ENCODE data around the gene USP9X. TPM values are rescaled to one million over a fixed set of nuclear protein-coding genes. Genes with fewer than 3 reads are reported as not detected.
A peak's percentile ranks its signal among the peaks of the same experiment; 100 is the strongest.

Gene USP9X
- total and polyA plus RNA-seq, 2 of the 8 experiments (the other 6 are each of a cell fraction or from before 2014, with no cell fraction given), result 79.2 to 300 TPM

DNA sequence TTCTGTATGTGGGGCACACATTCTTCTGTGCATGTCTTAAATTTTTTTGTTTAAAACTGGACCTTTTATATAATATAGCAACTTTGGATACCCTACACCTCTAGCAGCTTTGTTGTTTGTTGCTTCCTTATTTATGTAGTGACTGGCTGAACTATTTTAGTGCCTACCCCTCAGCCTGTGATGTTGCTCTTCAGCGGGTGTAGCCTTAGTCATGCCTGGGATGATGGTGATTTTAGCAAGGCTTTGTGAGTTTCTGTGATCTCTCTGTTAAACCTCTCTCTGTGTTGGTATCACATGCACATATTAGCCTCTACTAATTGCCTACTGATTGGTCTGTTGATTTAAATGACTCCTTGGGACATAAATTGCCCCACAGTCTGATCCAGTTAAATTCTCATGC lies 22.8 kb downstream of the USP9X start:
- POLR2A ChIA-PET (ENCODE audit: partially characterized antibody), result interaction anchor here (2.2 to 2.6 kb wide), 2 partner anchors 13 to 22 kb away, joined by 9 to 11 read pairs; partner anchors contain the start of gene USP9X
- Histone ChIP-seq H4K5ac (ENCODE audit: insufficient read length, low read depth, low read length) (no peak overlapping the region), H2BK12ac (ENCODE audit: low read depth, low read length) (no peak overlapping the region), H3K14ac (ENCODE audit: insufficient read length) (no peak overlapping the region), H3K79me2 (ENCODE audit: control insufficient read depth in 1 of 2, insufficient read depth in 2 of 2, low read length in 2 of 2) (peaks cover 42 to 99% of the 10 kb centered on the region in 2 experiments), H3K4me2 (ENCODE audit: insufficient read depth in 1 of 2, low read depth in 2 of 2, low read length in 2 of 2) (peak overlapping the region; percentile 61 to 87), H2BK5ac (ENCODE audit: low read depth, low read length) (no peak overlapping the region), H3K23ac (ENCODE audit: insufficient read length) (no peak overlapping the region), H3K4me3 (ENCODE audit: extremely low read depth in 1 of 4, insufficient read depth in 2 of 4, low read depth in 3 of 4, low read length in 4 of 4) (peak overlapping the region in 2 of 4 experiments; percentile 15 to 49; a peak in 4 of 8 replicates), H3K23me2 (ENCODE audit: low read depth, low read length) (0 out of 2 replicates have a peak, but pooled peaks cover 1% of the 10 kb centered on the region), H3K56ac (replicated peaks; ENCODE audit: insufficient read length, low read depth, low read length) (no peak overlapping the region), H3K4ac (replicated peaks; ENCODE audit: insufficient read length, low read depth, low read length) (no peak overlapping the region), H2AK5ac (ENCODE audit: low read depth, low read length) (no peak overlapping the region), H2BK20ac (ENCODE audit: low read length) (no peak overlapping the region), H3K36me3 (ENCODE audit: control insufficient read depth in 2 of 4, insufficient read depth in 4 of 4, low read length in 3 of 4) (peaks cover 0 to 17% (median 0%) of the 10 kb centered on the region in 4 experiments; a peak in 1 of 8 replicates), H3K4me1 (replicated peaks in 1 of 4; ENCODE audit: control insufficient read depth in 3 of 4, insufficient read depth in 4 of 4, low read length in 3 of 4) (peaks cover 0 to 13% (median 6%) of the 10 kb centered on the region in 4 experiments; a peak in 2 of 7 replicates), H3K9me3 (ENCODE audit: insufficient read depth in 2 of 2, low read depth in 1 of 2, low read length in 1 of 2) (no peaks in the 10 kb centered on the region), H3K27me3 (replicated peaks in 1 of 4; ENCODE audit: control insufficient read depth in 3 of 4, extremely low read depth in 1 of 4, insufficient read depth in 3 of 4, low read length in 3 of 4) (no peaks in the 10 kb centered on the region), H3K9ac (replicated peaks in 1 of 4; ENCODE audit: extremely low read depth in 1 of 4, low read depth in 3 of 4, low read length in 3 of 4) (no peak overlapping the region), H2BK120ac (replicated peaks; ENCODE audit: low read depth, low read length) (no peak overlapping the region), H3K18ac (ENCODE audit: extremely low read depth, low read length) (no peak overlapping the region), H2AFZ (ENCODE audit: low read length) (no peak overlapping the region), H4K91ac (replicated peaks; ENCODE audit: insufficient read length, low read length) (no peak overlapping the region), H2BK15ac (ENCODE audit: low read length) (no peak overlapping the region), H3K79me1 (ENCODE audit: low read depth, low read length) (no peaks in the 10 kb centered on the region), H3K27ac (ENCODE audit: low read depth, low read length) (no peak overlapping the region), H4K20me1 (replicated peaks in 1 of 2; ENCODE audit: control insufficient read depth in 1 of 2, insufficient read depth in 2 of 2, low read length in 2 of 2) (peaks cover 11 to 22% of the 10 kb centered on the region in 2 experiments), H4K8ac (ENCODE audit: extremely low read depth, insufficient read depth, low read length) (no peak overlapping the region)
- 30% methylated on average over 1 of the region's 1 CpG; no CpG with 5 or more reads in 1 of the 2 experiments for WGBS, 2 experiments (ENCODE audit: extremely low coverage in 1 of 2, insufficient coverage in 1 of 2, insufficient read length in 1 of 2, insufficient replicate concordance in 2 of 2, low coverage in 1 of 2, low lambda C conversion rate in 2 of 2, missing lambda C conversion rate in 1 of 2)
- no peak for FAIRE-seq
- CTCF ChIA-PET (ENCODE audit: partially characterized antibody), result interaction anchor here (0.9 to 1.4 kb wide), 2 partner anchors 12 to 14 kb away, joined by 3 read pairs; no protein-coding TSS in a partner anchor
- DNase-seq (ENCODE audit: low read depth in 1 of 2, low spot score in 2 of 2), result no peak
- TF ChIP-seq TAF1 (IDR thresholded peaks at IDR 0.05; ENCODE audit: low read depth, low read length) (no peak), RXRA (IDR thresholded peaks at IDR 0.05; ENCODE audit: insufficient read depth, low read depth, low read length) (no peak), EP300 (IDR thresholded peaks at IDR 0.05; ENCODE audit: borderline replicate concordance in 1 of 2, low read depth in 2 of 2, low read length in 2 of 2) (no peak), NRF1 (IDR thresholded peaks at IDR 0.05; ENCODE audit: low read depth, low read length) (no peak), FOSL1 (IDR thresholded peaks at IDR 0.05; ENCODE audit: insufficient read depth, low read depth, low read length) (no peak), YY1 (IDR thresholded peaks at IDR 0.05; ENCODE audit: low read depth, low read length) (no peak), PHF8 (conservative IDR thresholded peaks at IDR 0.05; ENCODE audit: low read depth, low read length) (no peak), TCF12 (IDR thresholded peaks at IDR 0.05; ENCODE audit: low read depth, low read length) (no peak), BCL11A (IDR thresholded peaks at IDR 0.05; ENCODE audit: low read depth in 2 of 2, low read length in 2 of 2) (no peak), SIN3A (conservative IDR thresholded peaks at IDR 0.05 in 1 of 2, IDR thresholded peaks at IDR 0.05 in 1 of 2; ENCODE audit: low read depth in 1 of 2, low read length in 2 of 2) (no peak), JUND (IDR thresholded peaks at IDR 0.05; ENCODE audit: low read length) (no peak), CREB1 (IDR thresholded peaks at IDR 0.05) (no peak), SP2 (IDR thresholded peaks at IDR 0.05; ENCODE audit: low read length) (no peak)
- TF ChIP-seq, protein P1, sequence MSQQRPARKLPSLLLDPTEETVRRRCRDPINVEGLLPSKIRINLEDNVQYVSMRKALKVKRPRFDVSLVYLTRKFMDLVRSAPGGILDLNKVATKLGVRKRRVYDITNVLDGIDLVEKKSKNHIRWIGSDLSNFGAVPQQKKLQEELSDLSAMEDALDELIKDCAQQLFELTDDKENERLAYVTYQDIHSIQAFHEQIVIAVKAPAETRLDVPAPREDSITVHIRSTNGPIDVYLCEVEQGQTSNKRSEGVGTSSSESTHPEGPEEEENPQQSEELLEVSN (IDR thresholded peaks at IDR 0.05), result no peak

All from H1 (cell line).